ENCODE results near the gene ENC1. TPM values are rescaled to one million over a fixed set of nuclear protein-coding genes. Genes with fewer than 3 reads are reported as not detected.

The ENC1 gene
- total RNA-seq, 1 donor from 2014 or later, result 162 TPM

- Mint-ChIP-seq H3K36me3 (ENCODE audit: low read depth, unreplicated experiment) (no peaks in the 10 kb centered on the region), H3K4me1 (ENCODE audit: unreplicated experiment) (no peaks in the 10 kb centered on the region), H3K9me3 (ENCODE audit: unreplicated experiment) (no peaks in the 10 kb centered on the region), H3K4me3 (ENCODE audit: unreplicated experiment) (no peak overlapping the region), H3K27ac (ENCODE audit: unreplicated experiment) (no peak overlapping the region), H3K27me3 (ENCODE audit: unreplicated experiment) (no peaks in the 10 kb centered on the region)
- TF ChIP-seq CTCF (IDR thresholded peaks at IDR 0.05; ENCODE audit: unreplicated experiment), result no peak
- no peak for DNase-seq (ENCODE audit: low spot score)
Observed at GRCh38 chr5:74612045-74612444, 28.5 kb downstream of the ENC1 start.

- Mint-ChIP-seq H3K36me3 (ENCODE audit: low read depth, unreplicated experiment) (no peaks in the 10 kb centered on the region), H3K9me3 (ENCODE audit: unreplicated experiment) (no peaks in the 10 kb centered on the region), H3K27me3 (ENCODE audit: unreplicated experiment) (no peaks in the 10 kb centered on the region), H3K27ac (ENCODE audit: unreplicated experiment) (no peak overlapping the region), H3K4me1 (ENCODE audit: unreplicated experiment) (no peaks in the 10 kb centered on the region), H3K4me3 (ENCODE audit: unreplicated experiment) (no peak overlapping the region)
- no peak for DNase-seq (ENCODE audit: low spot score)
- no peak for TF ChIP-seq CTCF (IDR thresholded peaks at IDR 0.05; ENCODE audit: unreplicated experiment)
Observed at GRCh38 chr5:74608736-74609601, 31.6 kb downstream of the ENC1 start.

DNA sequence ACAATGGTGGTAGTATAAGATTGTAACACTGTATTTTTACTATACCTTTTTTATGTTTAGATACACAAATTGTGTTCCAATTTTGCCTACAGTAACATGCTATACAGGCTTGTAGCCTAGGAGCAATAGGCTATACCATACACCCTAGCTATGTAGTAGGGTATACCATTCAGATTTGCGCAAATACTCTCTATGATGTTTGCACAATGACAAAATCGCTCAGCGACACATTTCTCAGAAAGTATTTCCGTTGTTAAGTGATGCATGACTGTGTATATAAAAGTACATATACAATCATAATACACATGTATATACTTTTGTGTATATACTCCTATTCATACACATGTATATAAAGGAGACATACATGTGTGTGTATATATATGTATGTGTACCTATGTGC lies 34.8 kb downstream of the ENC1 start:
- Mint-ChIP-seq H3K4me1 (ENCODE audit: unreplicated experiment) (no peaks in the 10 kb centered on the region), H3K36me3 (ENCODE audit: low read depth, unreplicated experiment) (no peaks in the 10 kb centered on the region), H3K4me3 (ENCODE audit: unreplicated experiment) (no peak overlapping the region), H3K27me3 (ENCODE audit: unreplicated experiment) (no peaks in the 10 kb centered on the region), H3K9me3 (ENCODE audit: unreplicated experiment) (no peaks in the 10 kb centered on the region), H3K27ac (ENCODE audit: unreplicated experiment) (no peak overlapping the region)
- no peak for DNase-seq (ENCODE audit: low spot score)
- no peak for TF ChIP-seq CTCF (IDR thresholded peaks at IDR 0.05; ENCODE audit: unreplicated experiment)

GRCh38 chr5:74603376-74603775 lies 37.2 kb downstream of the ENC1 start:
- no peak for DNase-seq (ENCODE audit: low spot score)
- peaks cover 2% of the 10 kb centered on the region for H3K4me1 Mint-ChIP-seq (ENCODE audit: unreplicated experiment)
- no peaks in the 10 kb centered on the region for H3K36me3 Mint-ChIP-seq (ENCODE audit: low read depth, unreplicated experiment)
- H3K9me3 Mint-ChIP-seq (ENCODE audit: unreplicated experiment), result no peaks in the 10 kb centered on the region
- no peak overlapping the region for H3K4me3 Mint-ChIP-seq (ENCODE audit: unreplicated experiment)
- no peak for TF ChIP-seq CTCF (IDR thresholded peaks at IDR 0.05; ENCODE audit: unreplicated experiment)
- H3K27me3 Mint-ChIP-seq (ENCODE audit: unreplicated experiment), result no peaks in the 10 kb centered on the region
- H3K27ac Mint-ChIP-seq (ENCODE audit: unreplicated experiment), result no peak overlapping the region

DNA sequence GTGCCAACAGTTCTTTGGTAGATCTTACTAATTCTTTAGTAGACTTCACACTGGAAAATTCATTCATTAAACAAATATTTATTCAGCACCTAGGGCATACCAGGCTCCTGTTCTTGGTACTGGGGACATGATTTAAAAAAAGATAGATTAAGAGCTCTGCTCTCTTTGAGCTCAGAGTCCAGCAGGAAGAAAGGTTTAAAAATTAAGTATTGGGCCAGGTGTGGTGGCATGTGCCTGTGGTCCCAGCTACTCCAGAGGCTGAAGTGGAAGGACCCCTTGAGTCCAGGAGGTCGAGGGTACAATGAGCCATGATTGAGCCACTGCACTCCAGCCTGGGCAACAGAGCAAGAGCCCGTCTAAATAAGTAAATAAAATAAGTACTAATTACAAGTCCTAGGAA lies 41.4 kb downstream of the ENC1 start:
- Mint-ChIP-seq H3K27me3 (ENCODE audit: unreplicated experiment) (no peaks in the 10 kb centered on the region), H3K36me3 (ENCODE audit: low read depth, unreplicated experiment) (no peaks in the 10 kb centered on the region), H3K4me3 (ENCODE audit: unreplicated experiment) (no peak overlapping the region), H3K9me3 (ENCODE audit: unreplicated experiment) (no peaks in the 10 kb centered on the region), H3K27ac (ENCODE audit: unreplicated experiment) (no peak overlapping the region), H3K4me1 (ENCODE audit: unreplicated experiment) (peaks cover 22% of the 10 kb centered on the region)
- TF ChIP-seq CTCF (IDR thresholded peaks at IDR 0.05; ENCODE audit: unreplicated experiment), result no peak
- DNase-seq (ENCODE audit: low spot score), result no peak

Measured in endothelial cell (in vitro differentiated cells).